C4-2B (cell line): ENCODE results near the gene DCDC2.

Experiments used
- CTCF ChIP-seq: fragments of 450-650 bp; conservative IDR thresholded peaks from 2 replicates; pipeline ENCODE4 v1.5.1; 2017; ENCODE audit warnings: mild to moderate bottlenecking
- ZFX ChIP-seq: fragments of 450-650 bp; IDR thresholded peaks from 2 replicates; pipeline ENCODE4 v1.6.1; 2017

- no peak for TF ChIP-seq CTCF
- TF ChIP-seq ZFX: no peak
Observed at GRCh38 chr6:24240380-24240928, 117.4 kb downstream of the DCDC2 start.
